Stimulated activated CD4-positive, alpha-beta T cell treated with anti-CD3 and anti-CD28 coated beads, Interleukin-4, amount 100 ng/mL, for 48 hours (primary cell): ENCODE results near the gene AGAP2.
"Not testable (repeated sequence)": the region's sequence is repeated elsewhere in the genome, so short reads cannot be mapped to it uniquely, and the experiment has no call there.

ENCODE experiments used
- DNase-seq, 2 donors: peaks; one replicate each; pipeline ENCODE4 v3.0.0-alpha.2; 2020; ENCODE audit warnings: low read depth in 2 of 2

Gene AGAP2

GRCh38 chr12:57738661-57739237 lies at the start of gene AGAP2:
TSS of gene AGAP2 (minus strand) at chr12:57738742. CDS start at chr12:57738246, 496 bp downstream.
- DNase-seq: no peak

- DNase-seq: no peak
These were observed 45.3 kb upstream of the AGAP2 start for GRCh38 chr12:57783861-57784260.

- no peak for DNase-seq
These were observed 44.9 kb upstream of the AGAP2 start for GRCh38 chr12:57783466-57783801.

GRCh38 chr12:57782608-57783465 lies 44.3 kb upstream of the AGAP2 start, which contains the start of gene TSFM:
TSS of gene TSFM (plus strand) at chr12:57782787. CDS start at chr12:57782802, 15 bp downstream.
- peak; percentile 96 to 98 for DNase-seq

- DNase-seq: no peak
These were observed 43.7 kb upstream of the AGAP2 start for GRCh38 chr12:57782243-57782607.

GRCh38 chr12:57781801-57782200 lies 43.3 kb upstream of the AGAP2 start:
- no peak for DNase-seq

GRCh38 chr12:57781244-57781643 lies 42.7 kb upstream of the AGAP2 start:
- no peak for DNase-seq

- DNase-seq: no peak
These were observed 41.8 kb upstream of the AGAP2 start for GRCh38 chr12:57780284-57780897.

GRCh38 chr12:57779736-57780135 lies 41.2 kb upstream of the AGAP2 start:
- DNase-seq: no peak

GRCh38 chr12:57777911-57778310 lies 39.4 kb upstream of the AGAP2 start:
- no peak for DNase-seq

GRCh38 chr12:57777367-57777766 lies 38.8 kb upstream of the AGAP2 start:
- DNase-seq: no peak

- DNase-seq: no peak
These were observed 37.7 kb upstream of the AGAP2 start for GRCh38 chr12:57776247-57776587.

GRCh38 chr12:57775563-57776246 lies 37.2 kb upstream of the AGAP2 start:
- DNase-seq: no peak

- DNase-seq: no peak
These were observed 36.5 kb upstream of the AGAP2 start for GRCh38 chr12:57775044-57775443.

- not testable (repeated sequence) for DNase-seq
These were observed 36.1 kb upstream of the AGAP2 start for GRCh38 chr12:57774634-57775033.

GRCh38 chr12:57772429-57773322 lies 34.1 kb upstream of the AGAP2 start, which contains the start of gene EEF1AKMT3:
TSS of gene EEF1AKMT3 (plus strand) at chr12:57772614. CDS start at chr12:57772725, 111 bp downstream.
- DNase-seq: no peak

GRCh38 chr12:57771873-57772428 lies 33.4 kb upstream of the AGAP2 start, which contains the start of gene METTL1:
TSS of gene METTL1 (minus strand) at chr12:57772105. CDS start at chr12:57772083, 22 bp downstream.
- DNase-seq: peak; percentile 86 to 92

- DNase-seq: peak; percentile 80 to 92
These were observed 32.8 kb upstream of the AGAP2 start for GRCh38 chr12:57771236-57771872.

GRCh38 chr12:57770734-57771133 lies 32.2 kb upstream of the AGAP2 start:
- no peak for DNase-seq

GRCh38 chr12:57769594-57769993 lies 31.1 kb upstream of the AGAP2 start:
- no peak for DNase-seq
